GM19023 (cell line): Measurements from ENCODE around the gene C10orf90.

Source experiments
- ATAC-seq: cut with Tn5 transposase; IDR thresholded peaks from one replicate; pipeline ENCODE4 v1.9.1; 2021; ENCODE audit warnings: mild to moderate bottlenecking, moderate library complexity; ENCODE audit not compliant: unreplicated experiment

The C10orf90 gene

DNA sequence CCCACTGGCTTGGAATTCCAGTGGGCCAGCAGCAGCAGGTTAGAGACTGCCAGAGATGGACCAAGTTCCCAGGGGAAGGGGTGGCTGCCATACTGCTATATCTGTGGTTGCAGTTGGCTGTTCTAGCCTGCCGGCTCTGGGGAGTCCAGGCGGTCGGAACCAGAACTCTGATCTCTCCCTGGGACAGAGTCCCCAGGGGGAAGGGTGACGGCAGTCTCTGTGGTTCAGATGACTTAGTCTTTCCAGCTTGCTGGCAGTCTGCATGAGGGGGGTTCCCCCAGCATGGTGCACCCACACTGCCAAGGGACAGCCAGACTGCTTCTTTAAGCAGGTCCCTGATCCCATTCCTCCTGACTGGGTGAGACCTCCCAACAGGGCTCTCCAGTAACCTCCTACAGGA, 82.5 kb downstream of the C10orf90 start:
- ATAC-seq = no peak

DNA sequence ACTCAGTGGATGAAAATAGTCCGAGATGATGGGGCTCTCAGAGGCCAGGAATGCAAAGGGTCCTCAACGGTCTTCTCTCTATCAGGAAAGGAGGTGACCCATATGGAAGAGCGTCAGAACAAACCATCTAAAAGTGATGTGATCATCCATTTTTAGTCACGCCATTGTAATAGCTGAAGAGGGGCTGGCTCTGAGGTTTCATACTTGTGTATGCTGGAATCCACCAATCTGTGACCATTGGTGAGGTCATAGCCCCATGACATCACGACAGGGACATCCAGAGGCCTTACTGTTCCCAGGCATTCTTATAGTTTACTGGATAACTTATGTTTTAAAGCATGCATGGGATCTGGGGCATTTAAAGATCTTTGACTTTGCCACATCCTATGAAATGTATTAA, 83.6 kb downstream of the C10orf90 start:
- no peak for ATAC-seq

DNA sequence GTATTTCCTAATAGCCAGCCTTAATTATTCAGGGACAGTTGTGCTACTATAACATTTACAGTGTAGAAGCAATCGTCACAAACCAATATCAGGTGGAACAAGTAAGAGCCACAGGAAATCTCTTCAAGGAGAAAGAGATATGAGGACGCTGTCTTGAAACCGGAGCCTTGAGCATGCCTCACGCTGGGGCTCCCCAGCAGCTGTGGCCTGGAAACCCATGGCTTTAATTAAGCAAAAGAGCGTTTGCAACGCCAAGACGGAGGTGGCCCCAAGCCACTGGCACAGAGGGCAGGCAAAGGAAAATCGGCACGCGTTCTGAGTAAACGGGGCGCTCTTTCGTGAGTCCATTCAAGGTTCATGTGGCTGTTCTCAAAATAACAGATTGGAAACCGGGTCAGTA, 84.4 kb downstream of the C10orf90 start:
- ATAC-seq = no peak

DNA sequence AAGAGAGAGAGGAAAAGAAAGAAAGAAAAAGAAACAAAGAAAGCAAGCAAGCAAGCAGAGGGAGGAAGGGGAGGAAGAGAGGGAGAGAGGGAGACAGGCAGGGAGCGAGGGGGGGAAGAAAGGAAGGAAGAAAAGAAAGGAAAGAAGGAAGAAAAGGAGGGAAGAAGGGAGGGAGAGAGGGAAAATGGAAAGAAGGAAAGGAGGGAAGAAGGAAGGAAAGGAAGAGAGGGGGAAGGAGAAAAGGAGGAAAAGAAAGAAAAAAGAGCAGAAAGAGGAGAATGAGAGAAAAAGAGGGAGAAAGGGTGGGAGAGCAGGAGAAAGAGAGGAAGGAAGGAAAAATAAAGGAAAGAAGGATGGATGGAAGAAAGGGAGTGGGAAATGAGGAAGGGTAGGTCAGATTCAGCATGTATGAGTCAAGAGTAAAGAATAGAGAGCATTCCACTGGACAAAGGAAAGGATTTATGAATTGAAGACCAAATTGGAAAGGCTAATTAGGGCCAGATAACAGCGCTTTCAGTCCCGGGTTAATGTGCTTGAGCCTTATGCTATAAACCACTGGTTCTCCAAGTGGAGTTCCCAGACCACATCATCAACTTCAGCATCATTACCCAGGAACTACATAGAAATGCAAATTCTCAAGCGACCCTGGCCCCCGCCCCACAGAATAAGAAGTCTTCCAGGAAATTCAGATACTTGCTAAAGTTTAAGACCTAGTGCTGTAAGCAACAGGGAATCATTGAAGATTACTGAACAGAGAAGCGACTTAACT, 85.1 kb downstream of the C10orf90 start:
- ATAC-seq = no peak

DNA sequence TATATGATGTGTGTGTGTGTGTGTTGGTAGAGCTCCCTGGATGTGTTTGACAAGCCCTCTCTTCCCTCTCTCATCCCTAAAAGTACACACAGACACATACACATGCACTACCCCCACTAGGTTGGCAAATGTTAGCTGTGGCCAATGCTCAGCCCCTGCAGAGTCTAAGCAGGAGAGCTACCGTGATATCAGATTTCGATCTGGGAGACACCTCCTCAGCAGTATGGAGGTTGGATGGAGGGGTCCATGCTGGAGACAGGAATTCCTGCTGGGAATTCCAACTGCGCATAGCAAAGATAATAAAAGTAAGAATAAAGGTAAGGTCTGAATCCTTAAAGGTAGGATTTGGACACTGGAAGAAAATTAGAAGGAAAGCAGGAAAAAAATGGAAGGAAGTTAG, 85.7 kb downstream of the C10orf90 start:
- no peak for ATAC-seq

DNA sequence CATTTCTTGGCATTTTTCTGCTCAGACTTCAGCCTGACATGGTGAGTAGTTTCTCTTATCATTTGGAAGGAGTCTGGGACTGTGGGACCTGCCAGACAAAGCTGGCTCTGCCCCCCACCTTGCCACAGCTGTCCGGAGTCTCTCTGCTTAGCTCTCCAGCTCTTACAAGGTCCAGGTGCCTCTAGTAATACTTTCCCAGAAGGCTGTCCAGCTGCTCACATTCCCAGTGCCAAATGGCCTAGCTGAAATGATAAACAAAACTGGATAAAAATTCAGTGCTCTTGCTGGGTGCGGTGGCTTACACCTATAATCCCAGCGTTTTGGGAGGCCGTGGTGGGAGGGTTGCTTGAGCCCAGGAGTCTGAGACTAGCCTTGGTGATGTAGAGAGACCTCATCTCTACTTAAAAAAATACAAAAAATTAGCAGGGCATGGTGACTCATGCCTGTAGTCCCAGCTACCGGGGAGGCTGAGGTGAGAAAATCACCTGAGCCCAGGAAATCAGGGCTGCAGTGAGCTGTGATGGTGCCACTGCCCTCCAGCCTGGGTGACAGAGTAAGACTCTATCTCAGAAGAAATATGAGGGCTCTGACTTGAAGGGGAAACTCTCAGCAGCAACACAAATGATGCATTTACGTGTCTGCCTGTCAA, 86.8 kb downstream of the C10orf90 start:
- ATAC-seq = no peak

DNA sequence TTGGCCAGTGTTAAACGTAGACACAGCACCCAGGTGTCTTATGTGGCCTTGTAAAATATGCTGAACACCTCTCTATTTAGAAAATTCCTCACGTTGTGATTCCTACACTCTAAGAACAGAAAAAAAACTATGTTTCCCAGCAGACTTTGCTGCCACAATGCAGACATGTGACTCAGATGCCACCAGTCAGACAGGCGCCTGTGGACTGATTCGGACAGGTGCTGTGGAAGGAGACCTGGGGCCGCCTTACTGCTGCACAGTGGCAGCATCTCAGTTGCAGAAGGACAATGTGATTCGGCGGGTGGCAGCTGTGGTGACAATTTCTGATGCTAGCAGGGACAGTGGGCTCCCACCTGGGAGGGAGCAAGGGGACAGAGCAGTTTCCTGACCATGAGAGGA, 88.8 kb downstream of the C10orf90 start:
- no peak for ATAC-seq

DNA sequence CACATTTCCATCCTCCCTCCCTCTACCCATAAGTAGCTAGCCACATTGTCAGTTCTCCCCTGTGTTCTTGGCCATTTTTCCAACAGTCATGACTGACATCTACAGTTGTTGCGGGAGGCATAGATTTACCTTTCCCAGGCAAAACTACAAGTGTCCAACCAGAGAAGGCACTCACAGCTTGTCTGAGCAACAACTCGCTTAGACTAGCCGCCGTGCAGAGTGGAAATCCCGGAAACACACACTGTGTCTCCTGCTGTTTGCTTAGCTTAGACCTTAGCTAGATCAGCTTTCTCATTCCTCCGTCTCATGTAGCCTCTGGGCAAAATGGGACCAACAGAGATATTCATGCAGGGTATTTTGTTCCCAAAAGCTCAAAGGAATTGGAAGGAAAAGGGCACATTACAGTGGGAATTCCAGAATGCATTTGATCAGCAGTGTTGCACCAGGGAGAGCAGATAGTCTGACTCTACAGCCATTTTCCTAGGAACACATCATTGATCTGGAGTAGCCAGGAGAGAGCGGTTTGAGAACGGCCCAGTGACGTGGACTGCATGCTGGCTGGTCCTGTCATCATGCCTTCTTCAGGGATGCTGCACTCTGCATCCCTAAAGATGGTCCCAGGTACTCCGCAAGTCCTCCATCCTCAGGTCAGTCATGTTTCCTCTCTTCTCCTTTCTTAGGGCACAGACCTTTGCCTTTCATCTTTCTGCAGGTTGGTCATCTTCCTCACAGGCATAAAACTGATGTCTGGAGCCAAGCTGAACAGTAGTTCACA, 89.4 kb downstream of the C10orf90 start:
- no peak for ATAC-seq

DNA sequence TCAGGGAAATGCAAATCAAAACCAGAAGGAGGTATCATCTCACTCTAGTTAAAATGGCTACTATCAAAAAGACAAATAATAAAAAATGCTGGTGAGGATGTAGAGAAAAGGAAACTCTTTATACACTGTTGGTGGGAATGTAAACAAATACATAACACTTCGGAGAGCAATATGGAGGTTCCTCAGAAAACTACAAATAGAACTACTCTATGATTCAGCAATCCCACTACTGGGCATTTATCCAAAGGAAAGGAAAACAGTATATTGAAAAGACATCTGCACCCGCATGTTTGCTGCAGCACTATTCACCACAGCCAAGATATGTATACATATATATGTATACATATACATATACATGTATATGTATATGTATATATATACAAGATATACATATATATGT, 94.2 kb downstream of the C10orf90 start:
- no peak for ATAC-seq

DNA sequence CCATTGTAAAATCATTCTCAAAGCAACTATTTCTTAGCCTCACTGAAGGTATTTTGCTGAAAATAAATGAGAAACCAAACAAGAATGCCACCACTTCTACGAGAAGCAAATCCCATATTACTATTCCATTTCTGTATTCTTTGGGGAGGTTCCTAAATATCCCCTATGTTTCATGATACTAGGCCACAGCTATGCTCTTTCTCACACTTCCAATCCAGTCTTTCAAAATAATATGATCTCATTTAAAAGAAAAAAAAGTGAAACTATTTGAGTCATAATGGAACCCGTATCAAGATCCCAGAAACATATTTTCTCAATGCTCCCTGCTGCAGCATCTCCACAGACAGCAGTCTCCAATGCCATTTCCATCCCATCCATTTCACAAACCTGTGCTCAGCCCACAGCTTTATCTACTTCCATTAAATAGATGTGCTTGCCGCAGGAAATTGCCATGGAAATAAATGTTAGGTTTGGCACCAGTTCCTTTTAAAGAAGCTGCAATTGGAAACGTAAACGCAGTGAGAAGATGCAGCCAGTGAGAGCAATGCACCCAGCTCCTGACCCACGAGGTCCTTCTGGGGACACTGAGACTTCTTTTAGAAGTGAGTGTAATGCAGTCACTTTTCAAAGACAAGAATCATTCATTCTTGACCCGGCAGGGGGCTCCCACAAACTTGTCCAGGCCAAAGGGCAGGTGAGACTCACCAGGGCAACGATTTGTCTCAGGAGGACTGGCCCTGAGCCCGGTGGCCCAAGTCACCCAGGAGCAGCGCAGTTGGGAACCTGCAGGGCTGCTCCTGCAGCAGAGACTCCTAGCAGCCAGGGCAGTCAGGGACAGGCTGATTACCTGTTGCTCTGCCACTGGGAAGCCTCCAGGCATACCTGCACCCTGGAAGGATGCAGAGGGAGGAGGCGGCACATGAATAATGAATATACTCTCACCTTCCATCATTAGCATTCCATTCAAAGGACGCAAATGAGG, 99.6 kb downstream of the C10orf90 start:
- no peak for ATAC-seq

DNA sequence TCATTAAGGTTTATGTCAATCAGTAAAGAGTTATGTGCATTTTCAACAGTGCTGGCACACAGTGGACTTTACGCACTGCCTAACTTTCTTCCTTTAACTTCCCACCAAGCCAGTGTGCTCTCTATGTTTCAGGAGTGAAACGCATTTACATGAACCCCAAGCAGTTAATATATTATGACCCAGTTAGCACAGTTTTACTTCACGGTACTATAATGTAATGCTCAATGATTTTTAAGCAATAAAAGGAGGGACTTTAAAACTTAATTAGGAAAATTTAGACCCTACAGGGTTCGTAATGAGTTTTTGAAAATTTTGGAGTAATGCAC, 100.3 kb downstream of the C10orf90 start:
- ATAC-seq = no peak

DNA sequence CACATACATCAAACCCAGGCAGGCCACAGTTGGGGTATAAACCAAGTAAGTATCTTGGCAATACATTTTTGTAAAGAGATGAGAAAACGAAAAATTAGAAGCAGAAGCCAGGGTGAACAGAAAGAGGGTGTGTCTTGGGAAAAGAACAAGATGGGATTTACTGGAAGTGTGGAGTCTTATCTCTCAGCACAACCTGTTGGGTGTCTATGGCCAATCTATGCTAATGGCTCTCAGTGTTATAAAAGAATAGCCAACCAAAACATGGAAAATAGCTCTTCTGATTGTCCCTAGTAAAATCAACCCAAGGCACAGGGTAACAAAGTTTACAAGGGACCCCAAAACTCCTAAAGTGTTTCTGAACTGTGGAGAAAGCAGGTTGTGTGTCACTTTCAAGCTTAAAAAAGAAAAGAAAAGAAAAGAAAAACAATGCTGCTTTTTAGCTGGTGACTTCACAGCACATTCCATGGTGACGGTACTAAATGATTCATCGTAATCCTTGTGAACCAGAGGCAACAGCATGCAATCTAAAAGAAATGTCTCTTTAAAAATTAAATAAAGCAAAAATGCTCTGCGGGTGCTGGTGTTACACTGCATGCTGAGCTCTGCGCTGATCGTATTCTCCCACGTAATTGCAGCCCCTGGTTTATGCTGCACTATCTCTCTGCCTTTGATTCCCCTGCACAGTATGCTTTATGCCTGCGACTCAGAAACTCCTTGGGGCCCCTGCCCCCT, 100.8 kb downstream of the C10orf90 start:
- ATAC-seq = no peak

DNA sequence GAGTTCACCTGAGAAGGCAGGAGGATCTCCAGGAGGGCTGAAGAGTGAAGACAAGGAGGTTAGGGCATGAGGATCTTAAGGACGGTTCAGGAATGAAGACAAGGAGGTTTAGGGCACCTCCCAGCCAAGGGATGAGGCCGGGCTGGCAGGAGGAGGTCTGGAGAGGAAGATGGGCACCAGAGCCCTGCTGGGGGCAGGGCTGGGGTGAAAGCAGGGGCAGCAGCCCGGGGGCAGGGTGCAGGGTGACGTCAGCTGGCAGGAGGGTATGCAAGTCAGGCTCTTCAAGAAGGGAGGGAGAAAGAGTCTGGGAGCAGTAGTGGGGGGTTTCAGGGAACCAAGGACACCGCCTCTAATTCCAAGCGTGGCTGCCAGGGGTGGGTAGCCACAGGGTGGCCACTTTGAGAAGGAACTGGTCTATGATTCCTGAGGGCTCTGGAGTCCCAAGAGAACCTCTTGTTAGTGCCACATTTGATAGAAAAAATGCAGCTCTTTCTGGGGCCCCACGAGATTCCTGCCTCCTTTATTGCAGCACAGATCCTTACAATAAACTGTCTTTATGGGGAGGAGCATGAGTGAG, 101.6 kb downstream of the C10orf90 start:
- ATAC-seq = no peak

DNA sequence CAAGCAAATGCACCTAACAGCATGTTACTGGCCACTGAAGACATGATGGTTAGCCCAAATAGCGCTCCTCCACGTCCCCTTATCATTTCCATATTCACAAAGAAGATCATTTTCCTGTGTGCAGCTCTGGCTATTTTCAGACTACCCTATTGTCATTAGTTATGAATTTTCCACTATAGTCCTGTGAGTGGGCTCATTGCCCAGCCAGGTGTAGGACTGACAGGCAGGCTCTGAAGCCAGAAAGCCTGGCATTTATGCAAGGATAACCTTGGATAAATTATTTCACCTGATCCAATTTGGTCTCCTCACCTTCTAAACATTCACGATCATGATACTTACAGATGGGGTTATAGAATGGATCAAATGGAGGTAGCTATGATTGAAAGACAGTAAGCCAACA, 104.6 kb downstream of the C10orf90 start:
- no peak for ATAC-seq

DNA sequence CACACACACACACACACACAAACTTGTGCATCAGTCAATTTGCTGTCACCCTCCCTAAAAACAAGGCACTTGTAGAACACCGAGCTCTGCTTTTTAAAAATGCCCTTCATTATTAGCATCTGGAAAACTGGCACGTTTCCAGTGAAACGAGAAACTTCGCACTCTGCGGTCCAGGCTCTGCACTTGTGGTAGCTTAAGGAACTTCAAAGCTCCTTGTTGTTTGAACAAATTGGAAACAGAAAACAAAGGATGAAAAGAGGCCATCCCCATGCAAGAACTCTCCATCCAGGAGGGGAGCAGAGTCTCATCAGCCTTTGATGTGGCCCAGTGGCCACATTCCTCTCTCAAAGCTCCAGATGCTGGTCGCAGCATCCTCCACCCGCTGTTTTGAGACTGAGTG, 105.1 kb downstream of the C10orf90 start:
- ATAC-seq = no peak

DNA sequence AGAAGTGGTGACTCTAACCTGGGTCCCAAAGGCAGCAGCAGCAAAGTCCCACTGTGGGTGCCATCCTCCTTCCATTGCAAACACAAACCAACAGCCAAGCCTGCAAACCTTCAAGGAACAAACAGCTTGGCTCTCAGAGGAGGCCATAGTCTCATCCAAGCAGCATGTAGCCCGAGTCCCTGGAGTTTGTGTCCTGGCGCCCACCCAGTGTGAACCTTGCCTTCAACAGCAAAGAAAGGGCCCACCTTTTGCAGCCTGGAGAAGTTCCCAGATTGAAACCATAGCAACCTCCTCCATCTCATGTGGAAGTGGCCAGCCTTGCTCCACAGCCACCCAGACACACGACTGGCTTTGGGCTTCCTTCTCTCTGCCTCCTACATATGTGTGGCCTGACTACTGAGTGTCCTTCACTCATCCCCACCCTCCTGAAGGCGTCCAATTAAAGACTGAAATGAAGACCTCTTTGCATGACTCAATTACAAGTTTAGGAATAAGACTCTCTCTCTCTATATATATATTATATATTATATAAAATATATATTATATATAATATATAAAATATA, 106.1 kb downstream of the C10orf90 start:
- no peak for ATAC-seq

DNA sequence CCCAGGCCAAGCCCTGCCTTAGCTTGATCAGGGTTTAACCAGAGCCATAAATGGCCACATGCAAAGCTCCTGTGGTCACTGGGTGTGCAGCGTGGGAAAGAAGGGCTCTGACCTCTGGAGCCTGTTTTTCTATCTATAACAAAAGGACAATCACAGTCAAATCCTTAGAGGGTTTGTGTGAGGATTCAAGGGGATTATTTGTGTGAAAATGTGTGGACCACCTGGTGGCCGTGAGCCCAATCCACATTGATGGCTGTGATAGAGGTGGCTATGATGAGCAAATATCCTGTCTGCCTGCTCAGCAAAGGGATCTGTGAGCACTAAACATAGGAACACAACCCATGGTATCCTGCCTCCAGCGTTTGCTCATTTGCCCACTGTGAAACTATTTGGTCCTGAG, 107.1 kb downstream of the C10orf90 start:
- ATAC-seq = no peak

DNA sequence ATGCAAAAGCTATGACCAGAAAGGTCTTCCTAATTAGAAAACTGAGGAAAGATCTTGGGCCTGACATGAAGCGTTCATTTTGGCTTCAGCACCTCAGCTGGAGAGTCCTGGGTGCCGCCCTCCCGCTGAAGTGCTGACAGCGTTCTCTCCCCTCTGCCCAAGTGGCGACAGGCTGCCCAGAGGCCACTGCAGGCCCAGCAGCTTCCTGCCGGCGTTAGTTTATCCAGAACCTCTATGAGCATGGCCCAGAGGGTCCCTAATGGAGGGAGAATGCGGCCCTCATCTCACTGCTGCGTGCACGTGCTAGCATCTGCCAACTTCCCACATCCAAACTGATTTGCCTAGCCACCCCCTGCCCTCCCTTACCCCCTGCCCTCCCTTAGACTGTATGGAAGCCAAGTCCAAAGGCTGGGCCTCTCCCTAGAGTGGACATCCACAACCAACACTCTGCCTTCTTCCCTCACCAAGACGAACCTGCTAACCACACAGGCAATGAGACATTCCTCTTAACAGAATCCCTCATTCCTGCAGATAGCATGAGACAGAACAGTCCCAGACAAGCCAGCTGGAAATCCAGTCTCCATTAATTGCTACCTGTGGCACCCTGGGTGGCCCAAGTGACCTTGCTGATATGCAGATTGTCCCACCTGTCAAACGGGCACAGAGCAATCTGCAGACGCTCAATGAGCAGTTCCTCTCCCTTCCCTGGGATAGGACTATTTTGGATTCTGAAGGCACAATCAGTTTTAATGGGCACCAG, 108.4 kb downstream of the C10orf90 start:
- ATAC-seq = no peak
